Gastrocnemius medialis (tissue), 4 donors: ENCODE measurements around the gene BTG1. TPM values are rescaled to one million over a fixed set of nuclear protein-coding genes. Genes with fewer than 3 reads are reported as not detected.
A peak's percentile ranks its signal among the peaks of the same experiment; 100 is the strongest.
"Not testable (repeated sequence)": the region's sequence is repeated elsewhere in the genome, so short reads cannot be mapped to it uniquely, and the experiment has no call there.

Experiments
- ATAC-seq, 2 donors: fragments of 150-250 bp; one replicate each; pipeline ENCODE4 v1.9.1; 2016
- DNase-seq, 2 donors: peaks; one replicate each; pipeline ENCODE4 v3.0.0-alpha.2; 2019
- H3K27ac ChIP-seq, 4 donors: fragments of 200-600 bp; sonication (generic); 1 replicate in 1 of 4; 2 replicates in 3 of 4; pipeline ENCODE4 v1.5.1; 2016 to 2018; ENCODE audit warnings: mild to moderate bottlenecking in 2 of 4, moderate library complexity in 1 of 4
- H3K27me3 ChIP-seq, 3 donors: fragments of 200-600 bp; sonication (generic) in 2 of 3; 1 replicate in 1 of 3; 2 replicates in 2 of 3; pipeline versions ENCODE4 v1.5.1 to v1.6.0; 2016 to 2019; ENCODE audit warnings: mild to moderate bottlenecking in 1 of 3, moderate library complexity in 1 of 3
- H3K36me3 ChIP-seq, 2 donors: fragments of 200-600 bp; sonication (generic) in 1 of 2; one replicate each; pipeline ENCODE4 v1.5.1; 2017 to 2018
- H3K4me1 ChIP-seq, 2 donors: fragments of 200-600 bp; sonication (generic) in 1 of 2; one replicate each; pipeline ENCODE4 v1.5.1; 2016 to 2017; ENCODE audit warnings: mild to moderate bottlenecking in 2 of 2
- H3K4me3 ChIP-seq, 4 donors: fragments of 200-600 bp; sonication (generic) in 3 of 4; 1 replicate in 1 of 4; 2 replicates in 3 of 4; pipeline ENCODE4 v1.5.1; 2016 to 2019; ENCODE audit warnings: mild to moderate bottlenecking in 2 of 4
- H3K9me3 ChIP-seq, 3 donors: fragments of 200-600 bp; sonication (generic) in 2 of 3; 1 replicate in 1 of 3; 2 replicates in 2 of 3; pipeline ENCODE4 v1.5.1; 2016 to 2019
- CTCF ChIP-seq, 5 experiments: fragments of 450-650 bp in 3 of 5; fragments of 200-600 bp in 2 of 5; sonication (generic) in 2 of 5; IDR thresholded peaks in 4 of 5; conservative IDR thresholded peaks in 1 of 5; 1 replicate in 4 of 5; 2 replicates in 1 of 5; pipeline ENCODE4 v1.5.1; 2016 to 2019; ENCODE audit warnings: antibody characterized with exemption in 5 of 5, mild to moderate bottlenecking in 3 of 5, moderate library complexity in 3 of 5
- POLR2A ChIP-seq, 2 donors: fragments of 450-650 bp; IDR thresholded peaks; one replicate each; pipeline ENCODE4 v1.6.1; 2017; ENCODE audit warnings: antibody characterized with exemption in 2 of 2, mild to moderate bottlenecking in 2 of 2, moderate library complexity in 2 of 2
- in situ Hi-C, 4 donors: fragments of 200-750 bp; cut with MboI; loops; one replicate each; pipeline versions ENCODE4 v1.15.0 to v1.8.0; 2017; ENCODE audit warnings: low sequenced_read_pairs in 4 of 4
- intact Hi-C: fragments of 100-400 bp; cut with DNase I; formaldehyde crosslinking; loops from one replicate; pipeline ENCODE4 v1.15.1; 2023; ENCODE audit warnings: low total_unique reads
- total RNA-seq, 4 donors: library from RNA; depleted of rRNA; stranded (reverse); fragments of >200 nt; gene quantifications; one replicate each; pipeline versions ENCODE4 v1.1.0 to v1.2.3, GENCODE V29; 2016

Gene BTG1
- total RNA-seq, 4 donors from 2014 or later = 12.5 to 33.1 (median 16.5) TPM

- intact Hi-C loops = no loop called here
- TF ChIP-seq POLR2A (IDR thresholded peaks at IDR 0.05) = no peak
- TF ChIP-seq CTCF (IDR thresholded peaks at IDR 0.05 in 4 of 5, conservative IDR thresholded peaks at IDR 0.05 in 1 of 5) = no peak
- ATAC-seq = no peak
- Histone ChIP-seq H3K36me3 (no peaks in the 10 kb centered on the region), H3K27ac (peak overlapping the region in 1 of 4 donors; percentile 1), H3K4me3 (peak overlapping the region in 2 of 4 donors; percentile 7 to 92), H3K4me1 (peaks cover 75 to 80% of the 10 kb centered on the region in 2 donors), H3K27me3 (no peaks in the 10 kb centered on the region), H3K9me3 (no peaks in the 10 kb centered on the region)
- in situ Hi-C loops = loop anchor here in 2 of 4 donors (25.0 kb wide), 2 partner anchors 324 to 426 kb away; no protein-coding TSS in a partner anchor
- DNase-seq = no peak
Observed at GRCh38 chr12:92136026-92136730, 9.5 kb downstream of the BTG1 start.

GRCh38 chr12:92135541-92135940 is 10.1 kb downstream of the BTG1 start:
- H3K9me3 ChIP-seq, intact Hi-C loops, H3K27me3 ChIP-seq, ATAC-seq, DNase-seq, H3K36me3 ChIP-seq, H3K27ac ChIP-seq, H3K4me3 ChIP-seq: not testable (repeated sequence)
- peaks cover 74 to 81% of the 10 kb centered on the region in 2 donors for H3K4me1 ChIP-seq
- in situ Hi-C loops = loop anchor here in 2 of 4 donors (25.0 kb wide), 2 partner anchors 323 to 427 kb away; no protein-coding TSS in a partner anchor

- Histone ChIP-seq H3K4me3 (peak overlapping the region in 1 of 4 donors; percentile 9), H3K27ac (peak overlapping the region in 3 of 4 donors; percentile 17 to 43 (median 37))
- in situ Hi-C loops = loop anchor here in 2 of 4 donors (25.0 kb wide), 2 partner anchors 322 to 428 kb away; no protein-coding TSS in a partner anchor
Observed at GRCh38 chr12:92134638-92135274, 10.9 kb downstream of the BTG1 start.

GRCh38 chr12:92133795-92134637 is 11.6 kb downstream of the BTG1 start:
- no peaks in the 10 kb centered on the region for H3K36me3 ChIP-seq
- no peak overlapping the region for H3K4me3 ChIP-seq
- H3K27ac ChIP-seq = peak overlapping the region in 3 of 4 donors; percentile 2 to 37 (median 3)
- no peaks in the 10 kb centered on the region for H3K9me3 ChIP-seq
- DNase-seq (no peak), ATAC-seq (no peak)
- intact Hi-C loops (loop anchor here (5.0 kb wide), 1 partner anchor 52 kb away; no protein-coding TSS in a partner anchor), in situ Hi-C loops (loop anchor here in 2 of 4 donors (25.0 kb wide), 2 partner anchors 322 to 428 kb away; no protein-coding TSS in a partner anchor)
- H3K4me1 ChIP-seq = peaks cover 66 to 74% of the 10 kb centered on the region in 2 donors
- TF ChIP-seq CTCF (IDR thresholded peaks at IDR 0.05 in 4 of 5, conservative IDR thresholded peaks at IDR 0.05 in 1 of 5) = no peak
- no peak for TF ChIP-seq POLR2A (IDR thresholded peaks at IDR 0.05)
- H3K27me3 ChIP-seq = no peaks in the 10 kb centered on the region

More at GRCh38 chr12:92134638-92135274, 10.9 kb downstream of the BTG1 start:
- no peaks in the 10 kb centered on the region for H3K9me3 ChIP-seq
- DNase-seq (no peak), ATAC-seq (no peak)
- H3K4me1 ChIP-seq = peaks cover 73 to 76% of the 10 kb centered on the region in 2 donors
- intact Hi-C loops = loop anchor here (5.0 kb wide), 1 partner anchor 52 kb away; no protein-coding TSS in a partner anchor
- H3K27me3 ChIP-seq = no peaks in the 10 kb centered on the region
- no peak for TF ChIP-seq POLR2A (IDR thresholded peaks at IDR 0.05)
- no peak for TF ChIP-seq CTCF (IDR thresholded peaks at IDR 0.05 in 4 of 5, conservative IDR thresholded peaks at IDR 0.05 in 1 of 5)
- no peaks in the 10 kb centered on the region for H3K36me3 ChIP-seq
